T-helper 2 cell treated with Interferon-gamma antibody and Interleukin-4, amounts not matched to agents 100 ng/mL and 5 ng/mL, for 36 hours (primary cell): ENCODE results near the gene CAMK2A. TPM values are rescaled to one million over a fixed set of nuclear protein-coding genes. Genes with fewer than 3 reads are reported as not detected.

Experiments
- intact Hi-C: fragments of 100-400 bp; cut with micrococcal nuclease; formaldehyde crosslinking; loops from one replicate; pipeline ENCODE4 v1.15.1; 2023
- total RNA-seq: library from RNA; stranded (reverse); gene quantifications from 2 replicates; pipeline ENCODE4 v1.2.3, GENCODE V29; 2022

Gene CAMK2A
- total RNA-seq, 1 donor from 2014 or later, result not detected

DNA sequence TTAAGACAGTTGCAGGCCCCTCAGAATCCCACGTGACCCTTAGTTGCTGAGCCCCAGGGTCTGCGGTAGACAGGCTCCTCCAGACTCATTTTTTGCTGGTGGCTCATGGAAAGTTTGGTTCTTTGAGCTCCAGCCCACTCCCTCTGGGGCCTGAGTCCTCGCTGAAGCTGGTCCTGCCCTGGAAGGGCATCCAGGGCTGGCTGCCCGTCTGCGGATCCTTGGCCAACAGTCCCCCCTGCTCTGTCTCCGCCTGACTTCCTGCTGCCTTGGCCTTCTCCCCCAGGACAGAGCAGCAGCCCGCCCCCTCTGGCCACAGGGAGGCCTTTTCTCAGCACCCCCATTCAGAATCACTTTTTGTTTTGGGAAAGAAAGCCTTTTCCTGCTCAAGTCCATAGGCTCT lies 75.3 kb downstream of the CAMK2A start:
- intact Hi-C loops, result no loop called here

DNA sequence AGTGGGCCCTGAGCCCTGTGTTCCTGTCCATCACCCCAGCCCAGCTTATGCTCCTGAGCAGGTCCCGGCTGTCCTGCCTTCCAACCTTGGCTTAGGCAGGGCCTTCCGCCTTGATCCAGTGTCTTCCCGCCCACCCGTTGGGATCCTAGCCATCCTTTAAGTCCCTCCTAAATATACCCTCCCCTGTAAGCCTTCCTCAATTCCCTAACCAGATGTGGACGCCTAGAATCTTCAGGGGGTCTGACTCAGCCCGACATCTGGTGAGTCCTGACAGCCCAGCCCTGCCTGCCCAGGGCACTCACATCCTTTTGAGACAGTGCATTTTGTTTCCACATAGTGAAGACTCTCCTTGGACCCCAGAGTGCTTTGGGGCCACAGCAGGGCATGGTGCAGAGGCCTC lies 76.0 kb downstream of the CAMK2A start:
- intact Hi-C loops, result no loop called here

DNA sequence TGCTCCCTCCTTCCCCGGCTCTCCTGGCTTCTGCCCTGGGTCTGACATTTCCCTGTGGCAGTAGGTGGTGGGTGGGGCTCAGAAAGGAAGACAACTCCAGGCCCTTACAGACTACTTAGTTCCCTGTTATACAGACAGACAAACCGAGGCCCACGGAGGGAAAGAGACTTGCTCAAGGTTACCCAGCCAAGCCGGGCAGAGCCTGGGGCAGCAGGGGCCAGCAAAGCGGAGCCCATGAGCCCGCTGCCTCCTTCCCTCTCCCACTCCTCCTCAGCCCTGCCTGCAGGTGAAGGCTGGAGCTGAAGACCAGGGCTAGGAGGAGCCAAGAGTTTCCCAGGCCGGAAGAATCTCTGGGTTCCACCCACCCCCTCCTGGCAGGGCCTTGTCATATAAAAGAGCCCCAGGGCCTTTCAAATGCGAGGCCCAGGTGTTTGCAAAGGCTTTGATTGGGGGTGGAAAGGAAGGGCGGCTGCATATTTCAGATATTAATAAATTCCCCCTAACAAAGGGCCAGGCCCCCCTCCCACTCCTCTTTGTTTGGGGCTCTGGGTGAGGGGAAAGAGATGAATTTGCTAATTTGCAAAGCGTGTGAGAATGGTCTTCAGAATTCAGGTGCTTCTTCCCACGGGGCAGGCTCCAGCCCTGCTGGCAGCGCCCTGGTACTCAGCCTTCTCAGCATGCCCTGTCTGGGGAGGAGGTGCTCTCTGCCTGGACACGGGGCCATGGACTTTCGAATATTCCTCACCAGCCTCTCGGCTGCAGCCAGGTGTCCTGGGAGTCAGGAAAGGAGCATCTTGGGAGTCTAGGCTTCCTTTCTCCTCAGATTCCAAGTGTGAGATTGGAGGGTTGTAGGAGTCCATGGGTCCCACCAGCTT lies 78.2 kb downstream of the CAMK2A start:
- intact Hi-C loops, result no loop called here

GRCh38 chr5:150210644-150211043 lies 78.9 kb downstream of the CAMK2A start:
- intact Hi-C loops, result no loop called here

DNA sequence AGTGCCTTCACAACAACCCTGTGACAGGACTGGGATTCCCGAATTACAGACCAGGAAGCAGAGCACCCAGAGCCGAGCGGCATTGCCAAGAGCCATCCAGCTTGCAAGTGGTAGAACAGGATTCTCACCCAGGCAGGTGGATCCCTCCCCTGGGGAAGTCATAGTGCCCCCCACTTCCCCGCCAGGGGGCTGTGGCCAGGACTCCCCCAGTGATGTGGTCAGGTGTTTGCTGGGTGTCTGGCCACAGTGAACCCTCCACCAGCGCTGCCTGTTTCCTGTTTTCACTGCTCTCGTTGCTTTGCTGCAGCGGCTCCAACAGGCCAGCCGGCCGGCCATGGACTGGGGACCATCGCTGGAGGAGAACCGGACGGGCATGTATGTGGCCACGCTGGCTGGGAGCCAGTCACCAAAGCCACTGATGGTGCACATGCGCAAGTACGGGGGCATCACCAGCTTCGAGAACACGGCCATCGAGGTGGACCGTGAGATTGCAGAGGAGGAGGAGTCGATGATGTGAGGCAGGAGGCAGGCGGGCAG lies 80.4 kb downstream of the CAMK2A start:
- intact Hi-C loops, result no loop called here

DNA sequence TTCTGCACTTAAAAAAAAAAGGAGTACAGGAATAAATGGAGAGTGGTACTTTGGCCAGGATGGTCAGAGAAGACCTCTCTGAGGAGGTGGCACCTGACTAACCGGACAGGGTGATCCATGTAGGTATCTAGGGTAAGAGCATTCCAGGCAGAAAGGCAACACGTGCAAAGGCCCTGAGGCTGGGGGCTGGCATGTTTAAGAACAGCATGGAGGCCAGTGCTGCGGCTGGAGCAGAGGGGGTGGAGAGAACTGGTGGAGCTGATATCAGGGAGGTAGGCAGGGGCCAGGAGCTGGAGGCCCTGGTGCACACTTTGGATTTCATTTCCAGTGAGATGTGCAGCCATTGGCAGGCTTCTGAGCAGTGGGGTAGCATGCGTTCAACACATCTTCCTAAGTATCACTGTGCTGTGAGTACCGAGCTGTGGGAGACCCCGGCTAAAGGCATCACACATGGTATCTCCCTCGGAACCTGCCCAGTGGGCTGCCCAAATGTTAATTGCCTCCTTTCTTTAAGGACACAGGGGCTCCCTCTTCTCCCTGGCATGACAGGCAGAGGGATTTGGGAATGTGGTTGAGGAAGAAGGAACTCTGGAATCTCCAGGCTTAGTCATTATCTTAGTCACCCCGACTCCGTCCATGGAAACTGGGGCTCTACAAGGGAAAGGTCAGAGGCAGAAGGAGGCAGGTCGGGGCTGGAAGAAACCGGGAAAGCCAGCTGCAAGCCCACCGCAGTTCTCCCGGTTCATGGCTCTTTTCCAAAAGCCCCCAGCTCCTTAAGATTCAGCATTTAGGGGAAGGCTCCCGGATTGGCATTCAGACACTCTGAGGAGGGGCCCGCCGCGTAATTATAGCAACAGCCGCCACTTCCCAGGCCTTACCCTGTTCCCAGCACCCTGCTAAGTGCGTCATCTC lies 81.1 kb downstream of the CAMK2A start:
- intact Hi-C loops, result no loop called here

DNA sequence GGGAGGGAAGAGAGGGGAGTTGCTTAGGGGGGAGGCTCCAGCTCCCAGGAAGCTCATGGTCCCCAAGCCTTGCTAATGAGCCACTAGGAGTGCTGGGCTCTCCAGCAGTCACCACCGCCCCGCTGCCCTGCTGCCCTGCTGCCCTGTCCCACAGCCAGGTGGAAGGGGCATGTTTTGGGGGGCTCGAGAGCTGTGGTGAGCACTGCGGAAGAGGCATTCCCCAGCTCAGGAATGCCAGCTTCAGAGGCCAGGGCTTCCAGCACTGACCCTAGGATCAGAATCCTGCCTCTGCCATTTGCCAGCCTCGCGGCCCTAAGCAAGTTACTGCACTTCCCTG lies 82.8 kb downstream of the CAMK2A start:
- intact Hi-C loops, result no loop called here

DNA sequence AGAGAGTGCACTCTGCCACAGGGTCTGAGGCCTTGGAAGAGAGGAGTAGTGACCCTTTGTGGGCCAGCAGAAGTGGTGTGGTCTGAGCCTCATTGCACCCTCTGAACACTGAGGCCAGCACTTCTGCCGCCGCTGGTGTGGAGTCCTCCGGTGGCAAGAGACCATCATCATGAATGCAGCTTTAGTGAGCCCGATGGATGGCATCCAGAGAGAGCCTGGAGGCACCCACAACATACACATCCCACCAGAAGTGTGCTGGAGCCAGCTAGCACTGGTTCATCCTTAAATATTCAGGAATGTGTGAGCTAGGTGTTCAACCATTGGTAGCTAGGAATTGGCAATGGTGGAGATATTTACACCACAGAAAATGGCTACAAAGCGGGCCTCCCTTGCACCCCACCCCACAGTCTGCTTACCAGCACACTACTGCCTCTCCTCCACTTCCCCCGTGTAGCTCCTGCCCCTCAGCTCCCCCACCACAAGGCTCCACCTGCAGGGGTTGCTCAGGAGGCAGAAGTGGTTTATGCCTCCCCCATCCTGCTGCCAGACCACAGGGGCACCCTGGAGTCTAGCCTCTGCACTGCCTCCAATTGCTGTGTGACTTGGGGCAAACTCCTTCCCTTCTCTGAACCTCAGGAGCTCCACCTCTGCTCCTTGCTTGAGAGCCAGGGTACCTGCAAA lies 83.3 kb downstream of the CAMK2A start:
- intact Hi-C loops, result no loop called here

- intact Hi-C loops, result no loop called here
Observed at GRCh38 chr5:150204590-150204960, 85.0 kb downstream of the CAMK2A start.

DNA sequence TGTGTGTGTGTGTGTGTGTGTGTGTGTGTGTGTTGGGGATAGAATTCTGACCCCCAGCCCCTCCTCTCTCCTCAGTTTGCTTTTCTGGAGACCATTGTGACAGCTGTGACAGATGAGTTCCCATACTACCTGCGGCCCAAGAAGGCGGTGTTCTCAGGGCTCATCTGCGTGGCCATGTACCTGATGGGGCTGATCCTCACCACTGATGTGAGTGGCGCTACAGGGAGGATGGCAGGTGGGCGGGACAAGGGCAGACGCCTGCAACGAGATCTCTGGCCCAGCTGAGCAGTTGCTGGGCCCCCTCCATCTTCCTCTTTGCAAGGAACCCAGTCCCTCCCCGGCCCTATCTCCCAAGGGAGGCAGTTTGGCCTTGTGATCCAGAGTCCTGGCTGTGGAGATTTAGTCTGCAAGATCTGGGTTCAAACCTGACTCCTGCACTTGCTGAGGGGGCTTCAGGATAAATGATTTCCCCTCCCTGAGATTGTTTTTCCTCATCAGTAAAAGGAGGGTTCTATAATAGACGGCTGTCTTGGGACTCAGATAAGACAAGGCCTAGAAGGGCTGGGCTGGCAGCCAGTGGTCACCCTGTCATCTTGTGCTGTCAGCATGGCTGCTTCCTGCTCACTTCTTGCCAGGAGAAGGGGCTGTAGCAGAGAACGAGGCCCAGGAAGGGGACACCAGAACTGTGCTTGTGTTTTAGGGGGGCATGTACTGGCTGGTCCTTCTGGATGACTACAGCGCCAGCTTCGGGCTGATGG lies 85.6 kb downstream of the CAMK2A start:
- intact Hi-C loops, result no loop called here

GRCh38 chr5:150202501-150202900 lies 87.1 kb downstream of the CAMK2A start:
- intact Hi-C loops, result no loop called here

DNA sequence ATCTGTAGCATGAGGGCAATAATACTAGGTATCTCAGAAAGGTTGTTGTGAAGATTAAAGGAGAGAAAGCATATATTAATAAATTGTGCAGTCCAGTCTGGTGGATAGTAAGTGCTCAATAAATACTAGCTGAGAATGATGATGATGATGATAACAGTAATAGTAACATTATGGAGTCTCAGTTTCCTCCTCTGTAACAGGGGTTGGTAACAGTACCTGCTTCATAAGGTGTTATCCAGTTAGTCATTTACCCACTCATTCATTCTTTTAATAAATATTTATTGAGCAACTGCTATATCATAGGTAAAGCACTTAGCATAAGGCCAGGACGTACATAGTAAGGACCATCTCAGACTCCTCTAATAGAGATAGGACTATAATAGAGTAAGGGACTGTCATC lies 92.1 kb downstream of the CAMK2A start:
- intact Hi-C loops, result no loop called here

GRCh38 chr5:150196986-150197385 lies 92.6 kb downstream of the CAMK2A start:
- intact Hi-C loops, result no loop called here

GRCh38 chr5:150196514-150196913 lies 93.1 kb downstream of the CAMK2A start:
- intact Hi-C loops, result no loop called here

GRCh38 chr5:150195736-150196485 lies 93.7 kb downstream of the CAMK2A start:
- intact Hi-C loops, result no loop called here

- intact Hi-C loops, result no loop called here
Observed at GRCh38 chr5:150192462-150192861, 97.1 kb downstream of the CAMK2A start.

DNA sequence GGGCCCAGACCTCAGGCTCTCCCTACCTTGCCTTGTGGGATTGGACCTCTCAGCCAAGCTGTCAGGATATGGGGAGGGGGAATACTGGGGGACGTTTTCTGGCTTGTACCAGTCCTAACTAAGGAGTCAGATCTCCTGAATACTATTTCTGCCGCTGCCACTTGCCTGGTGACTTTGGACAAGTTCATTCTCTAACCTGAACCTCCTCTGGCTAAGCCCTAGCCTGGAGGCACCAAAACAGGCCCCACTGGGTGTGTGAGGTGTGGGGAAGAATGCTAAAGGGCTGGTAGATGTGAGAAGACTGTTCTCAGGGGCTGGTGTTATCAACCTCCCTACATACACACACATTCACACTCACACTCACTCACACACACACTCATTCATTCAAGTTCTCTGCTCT lies 98.6 kb downstream of the CAMK2A start:
- intact Hi-C loops, result no loop called here

- intact Hi-C loops, result no loop called here
Observed at GRCh38 chr5:150190503-150190979, 99.0 kb downstream of the CAMK2A start.

DNA sequence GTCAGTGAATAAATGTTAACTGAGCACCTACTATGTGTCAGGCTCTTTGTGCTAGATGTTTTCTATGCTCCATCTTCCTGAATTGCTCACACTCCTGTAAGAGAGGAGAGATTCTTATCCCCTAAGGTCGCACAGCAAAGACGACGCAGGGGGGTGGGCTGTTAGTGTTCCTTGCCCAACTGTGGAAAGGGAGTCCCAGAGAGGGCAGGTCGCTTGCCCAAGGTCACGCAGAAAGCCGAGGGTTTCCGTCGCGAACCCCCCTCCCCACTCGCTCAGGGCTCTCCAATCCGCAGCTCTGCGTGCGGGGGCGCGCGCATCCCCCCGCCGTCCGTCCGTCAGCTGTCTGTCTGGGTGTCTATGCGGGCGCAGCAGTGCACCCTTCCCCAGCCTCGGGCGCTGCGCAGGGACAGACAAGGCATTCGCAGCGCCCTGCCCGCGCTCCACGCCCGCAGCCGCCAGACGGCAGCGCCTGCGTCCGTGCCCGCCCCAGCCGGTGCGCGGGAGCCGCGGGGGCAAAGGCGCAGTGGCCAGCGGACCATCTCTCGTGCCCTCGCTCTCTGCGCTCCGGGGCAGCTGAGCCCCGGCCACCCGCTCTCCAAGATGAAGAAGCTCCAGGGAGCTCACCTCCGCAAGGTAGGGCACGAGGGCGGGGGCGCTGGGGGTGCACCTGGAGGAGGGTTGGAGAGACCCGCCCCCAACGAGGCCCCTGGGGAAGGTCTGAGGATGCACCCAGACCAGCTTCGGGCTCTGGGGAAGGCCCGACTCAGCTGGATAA lies 99.7 kb downstream of the CAMK2A start, which contains the start of gene SLC6A7:
SLC6A7 (plus strand) TSS at position 335 of the 775 bp plus-strand sequence; CDS start at position 601, 266 bp downstream.
- intact Hi-C loops, result no loop called here
